Activated naive CD4-positive, alpha-beta T cell treated with anti-CD3 and anti-CD28 coated beads, Interleukin-2, amount 50 U/mL, for 24 hours (primary cell): ENCODE measurements around the gene EPHA4.

ENCODE experiments used
- H3K27ac Mint-ChIP-seq: one replicate; pipeline ENCODE4 v1.8.0; 2021; ENCODE audit warnings: mild to moderate bottlenecking, mixed read lengths
- H3K27me3 Mint-ChIP-seq: one replicate; pipeline ENCODE4 v1.8.0; 2021; ENCODE audit warnings: mixed read lengths
- H3K36me3 Mint-ChIP-seq: one replicate; pipeline ENCODE4 v1.8.0; 2021; ENCODE audit warnings: mixed read lengths
- H3K4me1 Mint-ChIP-seq: one replicate; pipeline ENCODE4 v1.8.0; 2021; ENCODE audit warnings: mixed read lengths
- H3K4me3 Mint-ChIP-seq: one replicate; pipeline ENCODE4 v1.8.0; 2021; ENCODE audit warnings: mild to moderate bottlenecking, mixed read lengths
- H3K9me3 Mint-ChIP-seq: one replicate; pipeline ENCODE4 v1.8.0; 2021; ENCODE audit warnings: mixed read lengths

EPHA4 gene

DNA sequence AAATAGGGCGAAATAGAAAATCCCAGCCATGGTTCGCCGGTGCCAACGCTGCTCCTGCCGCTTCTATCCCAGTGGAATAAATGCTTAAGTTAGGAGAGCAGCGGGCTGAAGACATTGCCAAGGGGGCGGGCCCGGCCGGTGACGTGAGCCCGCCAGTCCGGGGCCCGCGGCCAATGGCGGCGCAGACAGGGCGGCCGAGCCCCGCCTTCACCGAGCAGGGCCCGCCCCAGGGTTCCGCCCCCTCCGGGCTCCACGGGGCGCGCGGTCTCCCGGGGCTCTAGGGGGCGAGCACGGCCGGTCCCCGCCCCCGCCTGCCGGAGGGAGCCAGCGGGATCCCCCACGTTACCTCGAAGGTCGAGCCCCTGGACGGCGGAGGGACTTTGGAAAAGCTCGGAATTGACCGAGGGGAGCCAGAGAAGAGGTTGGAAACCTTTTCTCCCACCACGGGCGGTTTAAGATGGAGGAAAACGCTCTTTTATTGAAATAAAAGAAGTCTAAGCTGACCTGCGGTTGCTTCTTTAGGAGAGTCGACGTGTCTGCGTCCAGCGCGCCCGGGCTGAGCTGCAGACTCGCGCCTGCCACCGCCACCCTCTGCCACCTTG is at the start of gene EPHA4:
EPHA4 (minus strand) TSS at position 86 of the 602 bp plus-strand sequence; CDS start at position 30, 56 bp downstream.
- Mint-ChIP-seq H3K4me1 (peaks cover 48% of the 10 kb centered on the region), H3K27me3 (peaks cover 30% of the 10 kb centered on the region), H3K4me3 (peak within 1 kb of the TSS; percentile 98), H3K27ac (peak within 1 kb of the TSS; percentile 41), H3K36me3 (no peaks in the 10 kb centered on the region), H3K9me3 (no peaks in the 10 kb centered on the region)

DNA sequence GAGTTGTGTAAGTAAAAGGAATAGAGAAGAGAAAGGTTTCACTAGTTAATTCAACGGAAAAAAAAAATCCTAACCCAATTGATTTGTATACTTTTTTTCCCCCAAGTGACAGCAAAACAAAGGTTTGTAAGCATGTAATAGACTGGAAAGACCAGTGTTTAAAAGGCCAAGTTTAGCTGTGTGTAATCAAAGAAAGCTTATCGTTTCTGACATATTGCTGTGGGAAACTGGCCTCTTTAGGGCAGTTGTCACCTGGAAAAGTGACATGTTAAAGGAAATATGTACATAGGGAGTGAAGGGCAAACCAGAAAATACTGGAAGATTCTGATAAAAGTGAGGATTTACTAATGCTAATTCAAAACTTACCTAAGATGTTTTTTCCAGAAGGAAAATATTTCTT is 45.9 kb upstream of the EPHA4 start:
- H3K27me3 Mint-ChIP-seq: peaks cover 1% of the 10 kb centered on the region
- H3K36me3 Mint-ChIP-seq: no peaks in the 10 kb centered on the region
- H3K27ac Mint-ChIP-seq: no peak overlapping the region
- H3K9me3 Mint-ChIP-seq: no peaks in the 10 kb centered on the region
- H3K4me3 Mint-ChIP-seq: no peak overlapping the region
- no peaks in the 10 kb centered on the region for H3K4me1 Mint-ChIP-seq

DNA sequence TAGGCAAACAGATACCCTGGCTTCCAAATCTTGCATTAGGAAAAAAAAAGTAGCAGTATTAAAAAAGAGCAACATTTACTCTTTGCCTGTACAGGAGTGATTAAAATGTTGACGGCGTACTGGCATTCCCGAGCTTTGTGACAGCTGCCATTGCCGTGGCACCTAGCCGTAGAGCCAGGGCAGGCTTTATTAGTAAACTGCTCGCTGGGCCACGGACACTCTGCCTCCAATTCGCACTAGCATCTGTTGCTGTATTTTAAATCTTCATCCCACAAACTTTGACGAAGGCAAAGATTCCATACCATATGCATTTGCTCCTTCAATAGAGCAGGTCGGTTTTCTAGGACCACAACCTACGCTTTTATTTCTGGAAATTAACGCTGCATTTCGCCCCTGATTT is 44.5 kb upstream of the EPHA4 start:
- no peaks in the 10 kb centered on the region for H3K9me3 Mint-ChIP-seq
- no peaks in the 10 kb centered on the region for H3K36me3 Mint-ChIP-seq
- peaks cover 1% of the 10 kb centered on the region for H3K27me3 Mint-ChIP-seq
- no peak overlapping the region for H3K4me3 Mint-ChIP-seq
- H3K4me1 Mint-ChIP-seq: no peaks in the 10 kb centered on the region
- H3K27ac Mint-ChIP-seq: no peak overlapping the region

DNA sequence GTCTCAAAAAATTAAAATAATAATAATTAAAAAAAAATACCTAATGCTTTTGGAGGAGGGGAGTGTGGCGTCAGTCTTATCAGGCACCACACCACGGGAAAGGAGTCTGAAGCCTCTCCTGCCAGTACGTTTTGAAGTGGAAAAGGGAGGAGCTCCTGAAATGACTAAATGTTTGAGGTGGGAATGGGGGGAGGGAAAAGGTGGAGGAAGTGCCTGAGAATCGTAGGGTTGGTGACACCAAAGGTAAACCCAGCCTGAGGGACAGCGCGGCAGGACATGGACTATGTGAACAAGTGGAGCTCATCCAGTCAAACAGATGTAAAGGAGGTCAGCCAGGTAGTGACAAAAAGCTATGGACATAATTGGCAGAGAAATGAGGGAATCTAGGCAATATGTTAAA is 42.2 kb upstream of the EPHA4 start:
- peaks cover 7% of the 10 kb centered on the region for H3K27me3 Mint-ChIP-seq
- no peak overlapping the region for H3K27ac Mint-ChIP-seq
- no peaks in the 10 kb centered on the region for H3K36me3 Mint-ChIP-seq
- no peaks in the 10 kb centered on the region for H3K4me1 Mint-ChIP-seq
- no peaks in the 10 kb centered on the region for H3K9me3 Mint-ChIP-seq
- H3K4me3 Mint-ChIP-seq: no peak overlapping the region

DNA sequence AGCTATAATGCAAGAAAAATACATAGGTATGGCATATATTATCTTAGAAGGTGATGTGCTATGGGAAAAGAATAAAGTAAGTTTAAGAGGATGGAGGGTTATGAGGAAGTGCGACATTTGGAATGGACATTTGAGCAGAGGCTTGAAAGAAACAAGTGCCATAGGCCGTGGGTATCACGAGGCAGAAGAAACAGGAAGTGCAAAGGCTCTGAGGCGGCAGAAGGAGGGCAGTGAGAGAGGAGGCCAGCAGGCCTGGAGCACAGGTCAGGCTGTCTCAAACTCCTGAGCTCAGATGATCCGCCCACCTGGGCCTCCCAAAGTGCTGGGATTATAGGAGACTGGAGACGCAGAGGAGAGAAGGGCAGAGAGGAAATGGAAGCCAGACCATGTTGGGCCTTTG is 40.7 kb upstream of the EPHA4 start:
- Mint-ChIP-seq H3K36me3 (no peaks in the 10 kb centered on the region), H3K27me3 (peaks cover 7% of the 10 kb centered on the region), H3K4me1 (no peaks in the 10 kb centered on the region), H3K4me3 (no peak overlapping the region), H3K27ac (no peak overlapping the region), H3K9me3 (no peaks in the 10 kb centered on the region)

DNA sequence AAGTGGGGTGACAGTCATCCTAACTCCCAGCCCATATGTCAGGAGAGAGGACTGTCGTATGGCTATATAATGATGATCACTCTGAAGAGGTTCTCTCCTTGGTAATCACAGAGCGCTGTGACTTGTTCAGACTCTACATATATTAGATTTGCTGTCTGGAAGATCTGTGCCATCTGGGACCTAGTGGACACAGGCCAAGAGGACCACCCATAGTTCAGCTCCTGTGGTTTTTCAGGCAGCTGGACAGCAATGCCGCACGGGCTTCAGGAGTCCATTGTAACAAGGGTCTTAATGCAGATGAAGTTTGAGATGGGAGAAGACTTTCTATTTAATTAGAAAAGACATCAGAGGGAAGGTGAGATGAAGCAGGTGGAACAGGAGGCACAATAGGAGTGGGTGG is 40.1 kb upstream of the EPHA4 start:
- no peak overlapping the region for H3K4me3 Mint-ChIP-seq
- H3K27ac Mint-ChIP-seq: no peak overlapping the region
- no peaks in the 10 kb centered on the region for H3K4me1 Mint-ChIP-seq
- no peaks in the 10 kb centered on the region for H3K9me3 Mint-ChIP-seq
- peaks cover 7% of the 10 kb centered on the region for H3K27me3 Mint-ChIP-seq
- H3K36me3 Mint-ChIP-seq: no peaks in the 10 kb centered on the region

DNA sequence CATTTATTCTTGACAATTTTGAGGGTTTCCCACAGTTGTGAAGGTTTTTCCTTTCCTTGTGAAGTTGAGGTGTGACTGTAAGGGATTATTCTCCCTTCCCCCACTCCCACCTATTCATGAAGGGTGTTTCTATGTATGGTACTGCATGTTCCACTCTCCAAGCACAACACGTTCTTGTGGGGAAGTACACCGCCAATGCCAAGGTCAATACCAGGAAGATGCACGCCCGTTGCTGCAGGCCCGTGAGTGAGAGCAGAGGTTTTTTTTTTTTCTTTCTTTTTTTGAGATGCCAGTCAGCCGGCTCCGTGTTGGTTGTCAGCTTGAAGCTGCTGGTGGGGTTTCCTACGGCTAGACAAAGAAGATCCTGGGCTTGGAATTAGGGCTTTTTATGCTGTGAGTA is 38.6 kb upstream of the EPHA4 start:
- H3K9me3 Mint-ChIP-seq: no peaks in the 10 kb centered on the region
- no peak overlapping the region for H3K27ac Mint-ChIP-seq
- H3K4me3 Mint-ChIP-seq: no peak overlapping the region
- no peaks in the 10 kb centered on the region for H3K4me1 Mint-ChIP-seq
- H3K27me3 Mint-ChIP-seq: peaks cover 7% of the 10 kb centered on the region
- H3K36me3 Mint-ChIP-seq: no peaks in the 10 kb centered on the region

DNA sequence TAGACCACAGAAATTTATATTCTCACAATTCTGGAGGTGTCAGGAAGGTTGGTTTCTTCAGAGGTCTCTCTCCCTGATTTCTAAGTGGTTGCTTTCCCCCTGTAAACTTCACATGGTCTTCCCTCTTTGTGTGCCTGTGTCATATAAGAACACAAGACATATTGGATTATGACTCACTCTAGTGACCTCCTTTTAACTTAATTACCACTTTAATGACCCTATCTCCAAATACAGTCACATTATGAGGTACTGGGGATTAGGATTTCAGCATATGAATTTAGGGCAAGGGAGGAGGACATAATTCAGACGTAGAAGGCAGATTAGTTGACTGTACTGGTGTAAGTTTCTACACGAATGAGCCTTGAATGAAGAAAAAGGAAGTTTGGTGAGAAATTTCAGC is 38.2 kb upstream of the EPHA4 start:
- Mint-ChIP-seq H3K4me3 (no peak overlapping the region), H3K9me3 (no peaks in the 10 kb centered on the region), H3K27ac (no peak overlapping the region), H3K4me1 (no peaks in the 10 kb centered on the region), H3K36me3 (no peaks in the 10 kb centered on the region), H3K27me3 (peaks cover 7% of the 10 kb centered on the region)

DNA sequence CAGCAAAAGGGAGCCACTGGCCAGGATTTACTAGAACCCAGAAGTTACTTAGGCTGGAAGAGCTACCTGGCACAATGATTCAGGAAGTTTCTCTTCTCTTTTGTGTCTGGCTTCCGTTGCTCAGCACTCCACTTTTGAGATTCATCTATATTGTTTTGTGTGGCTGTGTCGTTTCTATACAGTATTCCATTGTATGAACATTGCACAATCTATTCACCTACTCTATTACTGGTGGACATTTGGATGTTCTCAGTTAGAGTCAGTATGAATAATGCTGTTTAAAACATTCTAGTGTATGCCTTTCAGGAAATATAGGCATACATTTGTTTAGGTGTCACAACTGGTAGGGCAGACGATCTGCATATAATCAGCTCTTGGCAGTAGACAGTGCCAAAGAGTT is 36.3 kb upstream of the EPHA4 start:
- Mint-ChIP-seq H3K4me3 (no peak overlapping the region), H3K36me3 (no peaks in the 10 kb centered on the region), H3K9me3 (no peaks in the 10 kb centered on the region), H3K4me1 (no peaks in the 10 kb centered on the region), H3K27me3 (peaks cover 7% of the 10 kb centered on the region), H3K27ac (no peak overlapping the region)

DNA sequence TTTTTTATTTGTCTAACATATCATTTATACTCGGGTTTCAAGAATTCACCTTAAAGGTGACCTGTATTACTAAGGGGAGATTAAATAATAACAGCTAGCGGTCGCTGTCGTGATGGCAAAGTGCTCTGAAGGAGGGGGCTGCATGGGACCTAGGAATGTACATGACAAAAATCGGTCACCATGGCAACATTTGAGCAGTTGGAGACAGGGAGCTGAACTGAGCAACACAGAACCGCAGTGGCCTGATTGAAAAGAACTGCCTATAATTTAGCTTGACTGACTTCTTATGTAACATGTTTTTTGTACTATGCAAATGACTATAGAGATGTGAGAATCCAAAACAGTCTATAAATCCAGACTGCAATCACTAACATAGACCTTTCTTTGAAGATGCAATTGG is 34.3 kb upstream of the EPHA4 start:
- H3K4me1 Mint-ChIP-seq: no peaks in the 10 kb centered on the region
- H3K27ac Mint-ChIP-seq: no peak overlapping the region

DNA sequence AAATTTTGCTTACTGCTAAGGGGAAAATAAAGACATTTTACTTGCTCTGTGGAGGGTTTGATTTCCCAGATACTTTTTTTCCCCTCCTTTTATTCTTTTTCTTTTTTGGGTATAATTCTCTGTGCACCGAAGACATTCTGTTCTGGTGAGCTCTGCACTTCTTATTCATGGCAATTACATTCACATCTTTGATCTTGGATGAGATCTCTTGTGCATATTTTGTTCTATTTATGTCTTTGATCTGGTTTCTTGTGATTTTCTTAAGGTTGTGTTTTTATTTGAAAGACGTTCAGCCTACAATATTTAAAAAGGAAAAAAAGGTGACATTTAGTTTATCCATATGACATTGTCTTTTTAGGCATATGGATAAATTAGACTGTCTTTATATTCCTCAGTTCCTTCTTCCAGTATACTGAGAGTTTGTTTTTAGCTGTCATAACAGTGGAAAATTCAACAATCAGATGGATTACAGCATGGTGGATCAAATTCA is 33.7 kb upstream of the EPHA4 start:
- no peak overlapping the region for H3K4me3 Mint-ChIP-seq
- no peaks in the 10 kb centered on the region for H3K4me1 Mint-ChIP-seq
- no peaks in the 10 kb centered on the region for H3K36me3 Mint-ChIP-seq
- no peaks in the 10 kb centered on the region for H3K9me3 Mint-ChIP-seq
- H3K27me3 Mint-ChIP-seq: peaks cover 4% of the 10 kb centered on the region
- H3K27ac Mint-ChIP-seq: no peak overlapping the region

More for the DNA sequence above, 34.3 kb upstream of the EPHA4 start:
- Mint-ChIP-seq H3K36me3 (no peaks in the 10 kb centered on the region), H3K9me3 (no peaks in the 10 kb centered on the region), H3K27me3 (peaks cover 6% of the 10 kb centered on the region), H3K4me3 (no peak overlapping the region)

DNA sequence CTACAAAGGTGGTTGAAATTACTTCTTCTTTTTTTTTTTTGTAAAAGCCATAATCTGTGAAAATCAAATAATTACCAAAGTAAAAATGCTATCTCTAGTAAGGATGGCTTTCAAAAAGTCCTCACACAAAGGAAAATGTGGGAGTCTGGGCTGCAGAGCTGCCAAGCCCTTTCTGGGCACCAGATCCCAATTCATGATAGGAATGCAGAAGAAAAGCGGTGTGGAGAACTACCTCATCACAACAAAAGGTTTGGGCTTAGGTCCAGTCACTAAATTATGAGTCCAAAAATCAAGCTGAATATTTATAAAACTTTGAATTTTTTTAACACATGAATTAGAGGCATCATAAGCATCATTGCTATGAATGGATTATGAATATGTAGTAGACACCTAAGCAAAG is 30.8 kb upstream of the EPHA4 start:
- no peaks in the 10 kb centered on the region for H3K9me3 Mint-ChIP-seq
- H3K4me1 Mint-ChIP-seq: no peaks in the 10 kb centered on the region
- H3K27me3 Mint-ChIP-seq: peaks cover 4% of the 10 kb centered on the region
- H3K27ac Mint-ChIP-seq: no peak overlapping the region
- H3K4me3 Mint-ChIP-seq: no peak overlapping the region
- H3K36me3 Mint-ChIP-seq: no peaks in the 10 kb centered on the region

DNA sequence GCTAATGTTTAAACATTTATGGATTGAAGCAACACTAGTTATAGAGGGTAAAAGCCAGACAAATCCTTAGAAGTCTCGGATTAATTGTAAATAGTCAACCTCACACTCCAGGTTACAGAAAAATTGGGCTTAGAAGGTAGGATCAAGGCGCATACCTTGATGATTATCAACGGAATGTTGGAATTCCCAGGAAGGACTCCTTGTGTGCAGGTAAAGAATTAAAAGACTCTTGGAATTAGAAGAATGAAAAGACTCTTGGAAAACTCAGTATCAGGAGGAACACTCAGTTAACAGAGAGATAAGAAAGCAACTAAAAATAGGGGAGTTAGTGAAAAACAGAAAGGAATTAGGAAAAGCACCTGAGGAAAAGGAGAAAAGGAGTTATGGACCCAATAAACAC is 29.3 kb upstream of the EPHA4 start:
- H3K4me1 Mint-ChIP-seq: no peaks in the 10 kb centered on the region
- peaks cover 4% of the 10 kb centered on the region for H3K27me3 Mint-ChIP-seq
- no peaks in the 10 kb centered on the region for H3K9me3 Mint-ChIP-seq
- peak overlapping the region; percentile 19 for H3K27ac Mint-ChIP-seq
- no peak overlapping the region for H3K4me3 Mint-ChIP-seq
- H3K36me3 Mint-ChIP-seq: no peaks in the 10 kb centered on the region

DNA sequence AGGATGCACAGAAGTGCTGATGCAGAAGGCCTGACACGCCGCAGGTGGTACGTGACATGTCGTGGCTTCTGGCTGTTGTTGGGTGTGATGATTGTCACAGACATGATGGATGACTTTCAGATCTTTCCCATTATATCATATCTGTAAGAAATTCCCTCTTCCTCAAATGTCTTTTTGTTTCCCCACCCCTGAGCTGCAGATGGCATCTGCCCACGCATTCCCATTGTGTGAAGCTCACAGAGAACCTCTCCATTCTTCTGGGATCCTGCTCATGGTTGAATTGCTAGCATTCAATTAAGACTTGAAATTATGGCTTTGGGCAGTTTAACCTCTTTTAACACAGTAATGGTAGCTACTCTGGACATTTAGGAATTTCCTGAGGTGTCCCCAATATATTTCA is 28.3 kb upstream of the EPHA4 start:
- Mint-ChIP-seq H3K4me3 (no peak overlapping the region), H3K27me3 (peaks cover 4% of the 10 kb centered on the region), H3K9me3 (no peaks in the 10 kb centered on the region), H3K4me1 (no peaks in the 10 kb centered on the region), H3K36me3 (no peaks in the 10 kb centered on the region), H3K27ac (no peak overlapping the region)

DNA sequence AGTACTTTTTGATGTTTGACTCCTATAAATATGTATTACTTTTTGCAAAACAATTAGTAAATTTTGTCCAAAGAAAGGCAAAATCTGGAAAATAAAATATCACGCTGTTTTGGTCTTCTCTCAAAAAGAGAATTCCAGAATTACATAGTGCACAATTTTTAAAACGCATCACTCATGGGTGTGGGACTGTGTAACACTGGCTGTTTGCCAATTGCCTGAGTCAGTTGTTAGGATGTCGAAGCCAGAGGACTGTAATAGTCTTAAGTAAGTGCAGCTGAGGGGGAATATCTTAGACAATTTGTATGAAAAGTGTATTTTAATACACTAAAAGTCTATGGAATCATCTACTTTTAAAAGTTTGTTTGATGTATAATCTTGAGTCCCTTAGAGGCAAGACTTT is 24.1 kb upstream of the EPHA4 start:
- Mint-ChIP-seq H3K9me3 (no peaks in the 10 kb centered on the region), H3K27me3 (peaks cover 8% of the 10 kb centered on the region), H3K36me3 (no peaks in the 10 kb centered on the region), H3K4me1 (no peaks in the 10 kb centered on the region), H3K27ac (no peak overlapping the region), H3K4me3 (no peak overlapping the region)

DNA sequence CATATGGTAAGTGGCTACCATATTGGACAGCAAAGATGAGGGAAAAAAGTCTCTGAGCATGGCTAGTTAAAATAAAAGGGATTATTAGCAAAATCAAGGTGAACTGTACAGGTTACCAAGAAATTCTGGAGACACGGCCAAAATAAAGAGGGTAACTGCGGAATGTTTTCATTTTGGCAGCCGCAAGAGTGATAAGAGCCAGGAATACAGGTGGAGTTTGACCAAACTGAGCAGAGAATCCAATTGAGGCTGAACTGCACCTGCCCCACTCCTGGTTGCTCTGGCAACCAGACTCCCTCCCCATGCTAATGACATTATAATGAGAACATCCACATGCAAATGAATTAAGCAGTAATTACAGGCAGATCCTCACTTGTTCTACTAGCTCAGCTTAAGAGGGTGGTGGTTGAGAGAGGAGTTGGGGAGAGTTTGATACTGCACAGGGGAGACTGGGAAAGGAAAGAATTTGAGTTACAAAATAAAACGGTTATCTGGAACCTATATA is 18.8 kb upstream of the EPHA4 start:
- H3K27ac Mint-ChIP-seq: no peak overlapping the region
- no peaks in the 10 kb centered on the region for H3K9me3 Mint-ChIP-seq
- no peaks in the 10 kb centered on the region for H3K4me1 Mint-ChIP-seq
- no peaks in the 10 kb centered on the region for H3K36me3 Mint-ChIP-seq
- H3K4me3 Mint-ChIP-seq: no peak overlapping the region
- peaks cover 16% of the 10 kb centered on the region for H3K27me3 Mint-ChIP-seq

DNA sequence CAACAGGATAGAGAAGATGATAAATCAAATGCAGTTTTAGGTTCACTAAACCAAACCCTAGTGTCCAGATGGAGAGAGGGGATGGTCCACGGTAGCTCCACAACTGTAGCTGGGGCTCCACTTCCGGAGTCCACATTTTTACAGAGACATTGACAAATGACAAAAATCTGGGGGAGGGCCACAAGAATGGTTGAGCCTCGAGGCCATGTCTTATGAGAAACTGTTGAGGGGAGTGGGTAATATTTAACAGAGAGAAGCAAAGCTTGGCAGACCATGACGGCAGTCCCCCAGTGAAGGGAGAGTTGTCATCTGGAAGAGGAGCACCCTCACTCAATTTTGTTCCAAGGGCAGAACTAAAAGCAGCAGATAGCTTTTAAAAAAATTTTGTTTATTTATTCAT is 17.6 kb upstream of the EPHA4 start:
- Mint-ChIP-seq H3K27ac (no peak overlapping the region), H3K4me1 (no peaks in the 10 kb centered on the region), H3K9me3 (no peaks in the 10 kb centered on the region), H3K36me3 (no peaks in the 10 kb centered on the region), H3K4me3 (no peak overlapping the region), H3K27me3 (peaks cover 18% of the 10 kb centered on the region)
